ENCODE data around the gene MTRF1.

GRCh38 chr13:41304551-41304950 is 41.2 kb upstream of the MTRF1 start:
- TF ChIP-seq POLR2A (IDR thresholded peaks at IDR 0.05): no peak
- no peak for TF ChIP-seq CTCF (IDR thresholded peaks at IDR 0.05)

All from thyroid gland (tissue), 4 donors.